Neural progenitor cell (in vitro differentiated cells): ENCODE measurements around the gene PARP6.

ENCODE experiments used
- EZH2 ChIP-seq: fragments of 200-600 bp; sonication (generic); IDR thresholded peaks from 2 replicates; pipeline ENCODE4 v1.6.1; 2017; ENCODE audit warnings: antibody characterized with exemption, mild to moderate bottlenecking, moderate library complexity
- EZH2phosphoT487 ChIP-seq: fragments of 200-600 bp; sonication (generic); IDR thresholded peaks from 2 replicates; pipeline ENCODE4 v1.6.1; 2017; ENCODE audit warnings: antibody characterized with exemption
- TF ChIP-seq, protein P1 (sequence below): fragments of 200-600 bp; sonication (generic); IDR thresholded peaks from 2 replicates; pipeline ENCODE4 v1.5.1; 2017; ENCODE audit warnings: antibody characterized with exemption, mild to moderate bottlenecking

DNA sequence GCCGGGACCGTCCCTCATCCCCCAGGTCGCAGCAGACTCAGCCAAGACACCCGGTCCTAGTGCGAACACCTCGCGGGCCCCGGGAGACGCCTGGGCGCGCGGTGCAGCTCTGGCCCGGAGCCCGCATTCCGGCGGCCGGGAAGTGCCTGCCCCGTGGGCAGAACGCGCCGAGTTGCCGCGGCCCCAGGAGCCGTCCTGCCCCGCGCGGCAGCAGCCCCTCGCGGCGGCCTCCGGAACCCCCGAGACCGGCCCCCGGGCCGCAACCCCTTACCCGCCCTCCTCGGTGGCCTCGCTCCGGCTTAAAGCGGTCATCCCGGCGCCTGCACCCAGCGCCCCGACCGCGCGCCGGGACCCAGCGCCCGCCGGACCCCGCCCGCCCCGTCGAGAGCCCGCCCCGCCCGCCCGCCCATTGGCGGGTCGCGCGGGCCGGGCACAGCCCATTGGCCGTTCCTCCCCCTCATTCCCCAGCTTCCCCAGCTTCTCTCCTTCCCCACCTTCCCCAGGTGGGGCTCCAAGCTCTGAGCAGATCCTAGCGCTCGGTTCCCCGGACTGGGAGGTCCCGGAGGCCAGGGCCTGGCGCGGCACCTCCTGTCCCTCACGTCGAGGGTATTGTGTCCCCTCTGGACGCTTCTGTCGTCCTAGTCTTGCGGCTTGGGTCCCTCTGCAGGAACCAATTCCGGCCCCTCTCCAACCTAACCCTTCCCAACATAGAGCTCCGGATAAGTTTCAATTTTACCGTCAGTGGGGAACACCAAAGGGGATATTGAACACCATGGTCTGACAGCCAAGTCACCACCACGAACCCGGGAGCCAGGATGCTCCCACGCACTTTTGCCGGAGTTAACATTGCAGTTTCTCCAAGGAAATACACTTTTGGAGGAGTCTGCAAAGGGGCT lies 74.6 kb downstream of the PARP6 start, which contains the start of gene GRAMD2A:
- TF ChIP-seq, protein P1, sequence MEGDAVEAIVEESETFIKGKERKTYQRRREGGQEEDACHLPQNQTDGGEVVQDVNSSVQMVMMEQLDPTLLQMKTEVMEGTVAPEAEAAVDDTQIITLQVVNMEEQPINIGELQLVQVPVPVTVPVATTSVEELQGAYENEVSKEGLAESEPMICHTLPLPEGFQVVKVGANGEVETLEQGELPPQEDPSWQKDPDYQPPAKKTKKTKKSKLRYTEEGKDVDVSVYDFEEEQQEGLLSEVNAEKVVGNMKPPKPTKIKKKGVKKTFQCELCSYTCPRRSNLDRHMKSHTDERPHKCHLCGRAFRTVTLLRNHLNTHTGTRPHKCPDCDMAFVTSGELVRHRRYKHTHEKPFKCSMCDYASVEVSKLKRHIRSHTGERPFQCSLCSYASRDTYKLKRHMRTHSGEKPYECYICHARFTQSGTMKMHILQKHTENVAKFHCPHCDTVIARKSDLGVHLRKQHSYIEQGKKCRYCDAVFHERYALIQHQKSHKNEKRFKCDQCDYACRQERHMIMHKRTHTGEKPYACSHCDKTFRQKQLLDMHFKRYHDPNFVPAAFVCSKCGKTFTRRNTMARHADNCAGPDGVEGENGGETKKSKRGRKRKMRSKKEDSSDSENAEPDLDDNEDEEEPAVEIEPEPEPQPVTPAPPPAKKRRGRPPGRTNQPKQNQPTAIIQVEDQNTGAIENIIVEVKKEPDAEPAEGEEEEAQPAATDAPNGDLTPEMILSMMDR: no peak
- TF ChIP-seq EZH2: peak; percentile 84
- peak; percentile 80 for TF ChIP-seq EZH2phosphoT487
